GM21447 (cell line): Measurements from ENCODE around the gene TTLL10.

Experiments used
- ATAC-seq: cut with Tn5 transposase; IDR thresholded peaks from one replicate; pipeline ENCODE4 v1.9.1; 2021; ENCODE audit not compliant: unreplicated experiment

Gene TTLL10

DNA sequence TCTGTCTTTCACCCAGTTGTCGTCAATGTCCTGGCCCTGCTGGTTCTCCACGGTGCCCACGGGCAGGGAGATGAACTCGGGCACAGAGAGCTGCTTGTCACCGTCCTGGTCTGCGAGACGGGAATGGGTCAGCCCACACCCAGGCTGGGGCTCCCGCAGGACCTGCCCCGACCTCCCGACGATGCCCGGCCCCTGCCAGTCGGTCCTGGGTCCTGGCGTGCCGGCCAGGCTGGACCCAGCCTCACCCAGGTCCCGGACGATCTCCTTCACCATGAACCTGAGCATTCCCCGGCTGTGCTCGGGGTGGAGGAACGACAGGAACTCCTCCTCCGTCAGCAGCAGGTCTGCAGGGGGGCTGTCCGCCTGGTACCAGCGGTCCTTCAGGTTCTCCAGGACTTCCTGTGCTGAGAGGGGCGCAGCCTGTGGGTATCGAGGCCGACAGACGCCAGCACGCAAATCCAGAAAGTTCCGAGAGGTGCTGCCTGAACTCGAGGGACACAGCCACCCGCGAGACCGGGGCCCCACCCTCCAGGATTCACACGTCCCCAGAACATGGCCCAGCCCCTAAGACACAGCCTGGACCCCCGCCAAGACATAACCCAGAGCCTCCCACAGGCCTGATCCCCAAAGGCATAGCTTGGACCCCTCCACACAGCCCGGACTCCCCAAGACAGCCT lies 45.0 kb downstream of the TTLL10 start:
- no peak for ATAC-seq

- no peak for ATAC-seq
Measured at GRCh38 chr1:1219341-1219740, 45.7 kb downstream of the TTLL10 start.

DNA sequence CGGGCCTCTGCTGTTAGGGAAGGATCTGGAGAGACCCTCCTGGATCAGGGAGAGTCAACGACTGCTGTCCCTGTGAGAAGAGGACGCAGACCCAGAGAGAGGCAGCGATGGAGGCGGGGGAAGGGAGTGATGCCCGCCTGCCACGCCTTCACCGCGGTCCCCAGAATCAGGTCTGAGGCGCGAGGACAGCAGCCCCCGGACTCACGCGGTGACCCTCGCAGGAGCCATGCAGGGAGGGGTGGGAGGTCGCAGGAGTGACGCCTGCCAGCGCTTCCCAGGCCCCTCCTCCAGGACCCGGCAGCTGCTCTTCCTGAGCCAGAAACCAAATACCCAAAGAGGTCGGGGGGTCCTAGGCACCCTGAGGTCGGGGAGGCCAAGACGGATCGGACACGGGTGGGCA lies 46.5 kb downstream of the TTLL10 start:
- no peak for ATAC-seq

GRCh38 chr1:1221887-1222574 lies 48.4 kb downstream of the TTLL10 start:
- ATAC-seq = no peak

- no peak for ATAC-seq
Measured at GRCh38 chr1:1222575-1223225, 49.0 kb downstream of the TTLL10 start.

DNA sequence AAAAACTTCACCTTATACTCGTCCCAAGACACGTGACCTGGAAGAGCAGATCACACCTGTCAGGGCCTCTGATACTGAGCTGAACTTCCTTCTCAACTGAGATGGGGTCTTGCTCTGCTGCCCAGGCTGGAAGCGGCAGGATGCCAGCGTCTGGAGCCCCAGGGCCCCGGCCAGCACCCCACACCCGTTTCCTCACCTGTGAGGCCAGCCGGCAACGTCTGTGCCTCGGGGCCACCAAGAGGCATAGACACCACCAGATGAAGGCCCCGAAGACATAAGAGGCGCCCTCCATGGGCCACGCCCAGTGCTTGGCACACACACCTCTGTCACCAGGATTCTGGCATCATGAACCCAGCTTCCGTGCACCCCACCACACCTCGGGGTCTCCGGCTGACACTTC lies 49.6 kb downstream of the TTLL10 start:
- no peak for ATAC-seq

DNA sequence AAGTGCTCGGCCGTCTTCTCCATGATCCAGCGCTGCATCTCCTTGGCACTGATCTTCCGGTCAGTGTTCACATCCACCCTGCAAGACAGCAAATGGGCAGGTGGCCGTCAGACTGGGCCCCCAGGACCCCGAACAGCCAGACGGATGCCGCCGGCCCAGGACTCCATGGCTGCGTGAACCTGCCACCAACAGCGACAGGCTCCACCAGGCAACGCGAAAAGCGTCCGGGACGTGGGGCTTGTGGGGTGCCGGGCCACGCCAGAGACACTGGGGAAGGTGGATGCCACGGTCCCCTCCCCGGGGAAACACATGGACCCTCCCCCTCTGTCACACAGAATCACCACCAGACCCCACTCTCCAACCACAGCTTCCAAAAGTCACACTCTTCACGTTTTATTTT lies 50.2 kb downstream of the TTLL10 start:
- no peak for ATAC-seq

GRCh38 chr1:1225238-1225845 lies 51.7 kb downstream of the TTLL10 start:
- ATAC-seq = no peak

DNA sequence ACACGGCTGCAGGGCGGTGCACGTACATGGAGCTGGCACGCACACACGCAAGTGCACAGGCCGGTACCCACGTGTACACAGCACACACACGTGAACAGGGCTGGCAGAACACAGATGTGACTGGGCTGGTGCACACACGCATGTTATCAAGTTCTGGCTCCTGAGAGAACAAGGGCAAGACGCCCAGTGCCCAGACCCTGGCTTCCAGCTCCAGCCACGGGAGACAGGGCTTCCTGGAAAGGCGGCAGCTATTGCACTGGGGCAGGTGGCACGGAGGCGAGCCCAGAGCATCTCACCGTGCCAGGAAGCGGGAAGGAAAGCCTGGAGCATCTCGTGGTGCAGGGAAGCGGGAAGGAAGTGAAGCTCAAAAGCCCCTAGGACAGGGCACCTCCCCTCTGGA lies 52.2 kb downstream of the TTLL10 start:
- no peak for ATAC-seq

- ATAC-seq = no peak
Measured at GRCh38 chr1:1226566-1227362, 53.1 kb downstream of the TTLL10 start.

DNA sequence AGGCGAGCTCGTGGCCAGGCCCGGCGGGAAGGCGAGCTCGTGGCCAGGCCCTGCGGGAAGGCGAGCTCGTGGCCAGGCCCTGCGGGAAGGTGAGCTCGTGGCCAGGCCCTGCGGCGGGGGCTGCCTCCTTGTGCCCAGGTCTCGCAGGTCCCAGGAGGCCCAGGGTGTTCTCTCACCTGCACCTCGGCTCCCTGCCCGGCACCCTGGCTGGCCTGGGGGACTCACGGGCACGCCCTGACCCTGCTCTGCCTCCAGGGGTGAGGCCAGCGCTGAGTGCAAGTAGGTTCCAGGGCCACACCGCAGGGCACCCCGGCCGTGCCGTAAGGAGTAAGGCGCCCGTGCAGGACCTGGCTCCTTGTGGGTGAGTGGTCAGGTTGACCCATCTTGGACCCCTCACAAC lies 53.7 kb downstream of the TTLL10 start:
- no peak for ATAC-seq

- ATAC-seq = no peak
Measured at GRCh38 chr1:1228187-1228586, 54.5 kb downstream of the TTLL10 start.

GRCh38 chr1:1228596-1229321 lies 55.1 kb downstream of the TTLL10 start:
- ATAC-seq = no peak

DNA sequence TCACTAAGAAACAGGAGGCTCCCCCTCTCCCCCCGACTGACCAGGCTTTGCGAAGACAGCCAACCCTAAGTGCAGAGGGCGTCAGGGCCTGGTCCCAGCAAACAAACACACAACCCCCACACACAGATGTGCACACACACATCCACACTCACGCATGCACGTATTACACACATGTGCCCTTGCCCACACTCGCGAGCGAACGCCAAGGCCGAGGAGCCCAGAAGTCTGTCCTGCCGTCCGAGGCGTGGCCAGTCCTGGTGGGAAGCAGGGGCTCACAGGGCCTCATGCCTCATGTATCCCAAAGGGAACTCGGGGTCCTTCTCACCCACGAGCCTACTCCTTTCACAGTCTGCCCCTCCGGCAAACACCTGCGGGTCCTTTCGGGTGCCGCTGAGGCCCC lies 56.1 kb downstream of the TTLL10 start:
- no peak for ATAC-seq

DNA sequence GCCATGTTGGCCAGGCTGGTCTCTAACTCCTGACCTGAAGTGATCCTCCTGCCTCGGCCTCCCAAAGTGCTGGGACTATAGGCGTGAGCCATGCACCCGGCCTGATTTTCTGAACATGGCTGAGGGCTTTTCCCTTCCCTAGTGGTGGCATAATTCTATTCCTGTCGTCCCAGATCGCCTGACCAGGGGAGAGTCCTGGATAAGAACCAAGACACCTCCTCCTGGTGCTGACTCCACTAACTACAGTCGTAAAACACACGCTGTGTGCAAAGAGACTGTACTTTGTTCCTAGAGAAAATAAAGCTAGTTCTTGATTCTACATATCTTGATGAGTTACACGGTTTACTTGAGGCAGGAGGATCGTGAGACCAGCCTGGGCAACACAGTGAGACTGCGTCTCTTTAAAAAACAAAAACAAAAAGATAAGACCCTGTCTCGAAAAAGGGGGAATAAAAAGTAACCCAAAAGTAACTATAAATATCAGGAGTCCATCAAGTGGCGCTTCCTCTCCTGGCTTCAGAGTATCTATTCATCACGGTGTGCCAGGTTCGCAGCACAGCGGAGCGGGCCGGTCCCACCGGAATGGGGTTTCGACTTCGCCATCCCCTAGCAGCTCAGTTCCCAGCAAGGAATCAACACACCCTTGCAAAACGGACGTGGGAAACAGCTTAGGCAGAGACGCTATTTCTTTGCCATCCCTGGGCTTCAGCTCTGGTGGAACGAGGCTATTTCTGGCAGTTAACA lies 57.1 kb downstream of the TTLL10 start:
- peak; percentile 2 for ATAC-seq

GRCh38 chr1:1231400-1232207 lies 57.9 kb downstream of the TTLL10 start, which contains the start of gene SDF4:
Gene SDF4 (minus strand): TSS chr1:1232001. CDS start chr1:1228772, 3,229 bp downstream.
- ATAC-seq = peak; percentile 81

DNA sequence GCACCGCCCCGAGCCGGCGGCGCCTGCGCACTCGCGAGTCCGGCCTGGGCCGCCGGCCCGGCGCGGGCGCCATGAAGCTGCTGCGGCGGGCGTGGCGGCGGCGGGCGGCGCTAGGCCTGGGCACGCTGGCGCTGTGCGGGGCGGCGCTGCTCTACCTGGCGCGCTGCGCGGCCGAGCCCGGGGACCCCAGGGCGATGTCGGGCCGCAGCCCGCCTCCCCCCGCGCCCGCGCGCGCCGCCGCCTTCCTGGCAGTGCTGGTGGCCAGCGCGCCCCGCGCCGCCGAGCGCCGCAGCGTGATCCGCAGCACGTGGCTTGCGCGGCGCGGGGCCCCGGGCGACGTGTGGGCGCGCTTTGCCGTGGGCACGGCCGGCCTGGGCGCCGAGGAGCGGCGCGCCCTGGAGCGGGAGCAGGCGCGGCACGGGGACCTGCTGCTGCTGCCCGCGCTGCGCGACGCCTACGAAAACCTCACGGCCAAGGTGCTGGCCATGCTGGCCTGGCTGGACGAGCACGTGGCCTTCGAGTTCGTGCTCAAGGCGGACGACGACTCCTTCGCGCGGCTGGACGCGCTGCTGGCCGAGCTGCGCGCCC lies 58.6 kb downstream of the TTLL10 start, which contains the start of gene B3GALT6:
TSS of gene B3GALT6 (plus strand) at position 30 of the 588 bp plus-strand sequence. CDS start at position 72, 42 bp downstream.
- peak; percentile 2 for ATAC-seq
